ENCODE measurements around the gene C1RL.

Gene C1RL

DNA sequence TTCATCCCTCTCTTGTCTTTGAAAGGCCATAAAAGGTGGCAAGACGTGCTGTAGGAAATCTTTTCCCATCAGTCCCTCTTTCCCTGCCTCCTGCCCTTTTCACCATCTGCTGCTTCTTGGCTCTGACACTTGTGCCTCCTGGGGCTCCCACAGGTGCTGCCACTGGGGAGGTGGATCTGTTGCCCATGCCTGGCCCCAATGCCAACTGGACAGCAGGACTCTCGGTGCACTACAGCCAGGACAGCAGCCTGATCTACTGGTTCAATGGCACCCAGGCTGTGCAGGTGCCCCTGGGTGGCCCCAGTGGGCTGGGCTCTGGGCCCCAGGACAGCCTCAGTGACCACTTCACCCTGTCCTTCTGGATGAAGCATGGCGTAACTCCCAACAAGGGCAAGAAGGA lies 27.7 kb upstream of the C1RL start:
- DNase-seq: no peak

- DNase-seq: no peak
These were observed 27.1 kb upstream of the C1RL start for GRCh38 chr12:7136071-7136470.

DNA sequence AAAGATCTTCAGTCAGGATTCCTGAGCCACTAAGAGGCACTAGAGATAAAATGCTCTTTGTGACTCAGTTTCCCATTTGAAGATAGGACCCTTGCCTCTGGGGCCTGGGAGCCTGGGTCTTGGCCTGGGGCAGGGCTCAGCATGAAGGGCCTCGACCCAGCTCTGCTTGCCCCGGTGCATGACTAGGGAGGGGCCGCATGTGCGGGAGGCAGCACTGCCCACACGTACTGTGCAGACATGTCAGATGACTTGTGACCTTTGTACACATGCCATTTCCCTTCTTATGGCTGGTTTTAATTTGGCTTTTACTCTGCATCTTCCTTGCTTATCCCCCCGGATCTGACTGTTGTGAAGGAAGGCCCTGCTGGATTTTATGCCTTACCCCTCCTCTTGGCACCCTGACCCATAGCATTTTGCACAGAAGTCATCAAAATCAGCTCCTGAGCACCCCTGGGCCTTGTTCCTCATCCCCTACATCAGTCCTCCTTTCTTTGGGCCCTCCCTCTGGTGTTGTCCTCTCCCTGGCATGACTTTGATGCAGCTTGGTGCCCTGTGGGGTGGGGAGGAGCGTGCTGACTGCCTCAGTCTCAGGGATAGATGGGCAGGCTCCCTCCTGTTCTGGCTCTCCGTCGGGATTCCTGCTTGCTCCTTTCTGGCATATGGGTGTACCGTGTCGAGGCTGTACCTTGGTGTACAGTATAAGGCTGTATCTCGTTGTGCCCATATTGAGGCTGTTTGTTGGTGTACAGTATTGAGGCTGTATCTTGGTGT lies 25.6 kb upstream of the C1RL start:
- no peak for DNase-seq

- peak; percentile 42 for DNase-seq
These were observed 22.5 kb upstream of the C1RL start for GRCh38 chr12:7131502-7131866.

DNA sequence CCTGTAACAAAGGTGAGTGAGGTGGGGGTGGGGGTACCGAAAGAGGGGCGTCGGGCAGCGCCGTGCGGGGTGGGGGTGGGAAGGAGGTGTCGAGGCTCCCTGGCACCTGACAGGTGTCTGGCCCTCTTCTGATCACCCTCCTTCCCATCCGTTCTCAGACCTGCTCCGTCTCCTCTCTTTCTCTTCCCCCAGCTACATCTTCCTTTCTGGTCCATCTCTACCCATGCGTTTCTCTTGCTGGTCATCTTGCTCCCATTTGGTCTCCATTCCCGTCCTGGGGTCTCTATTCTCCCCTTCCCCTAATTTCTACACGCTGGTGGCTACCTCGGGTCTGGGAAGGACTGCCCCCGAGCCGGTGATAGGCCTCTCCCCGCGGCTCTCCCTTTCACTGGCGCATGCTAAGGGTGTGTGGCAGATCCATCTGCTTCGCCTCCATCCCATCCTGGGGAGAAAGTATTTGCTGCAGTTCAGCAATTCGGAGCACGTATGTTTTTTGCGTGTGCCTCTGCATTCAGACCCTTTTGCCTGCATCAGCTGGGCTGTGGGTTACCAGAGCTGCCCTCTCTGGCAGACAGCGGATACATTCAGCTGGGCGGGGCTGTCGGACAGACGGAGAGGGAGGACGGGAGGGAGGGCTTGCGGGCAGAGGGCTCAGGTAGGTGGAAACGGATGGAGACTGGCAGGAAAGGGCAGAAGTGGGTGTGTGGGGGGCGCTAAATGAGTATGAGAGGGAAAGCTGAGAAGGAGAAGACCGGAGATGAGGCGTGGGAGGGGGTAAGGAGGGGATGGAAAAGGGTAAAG lies 21.9 kb upstream of the C1RL start:
- DNase-seq: peak; percentile 61

DNA sequence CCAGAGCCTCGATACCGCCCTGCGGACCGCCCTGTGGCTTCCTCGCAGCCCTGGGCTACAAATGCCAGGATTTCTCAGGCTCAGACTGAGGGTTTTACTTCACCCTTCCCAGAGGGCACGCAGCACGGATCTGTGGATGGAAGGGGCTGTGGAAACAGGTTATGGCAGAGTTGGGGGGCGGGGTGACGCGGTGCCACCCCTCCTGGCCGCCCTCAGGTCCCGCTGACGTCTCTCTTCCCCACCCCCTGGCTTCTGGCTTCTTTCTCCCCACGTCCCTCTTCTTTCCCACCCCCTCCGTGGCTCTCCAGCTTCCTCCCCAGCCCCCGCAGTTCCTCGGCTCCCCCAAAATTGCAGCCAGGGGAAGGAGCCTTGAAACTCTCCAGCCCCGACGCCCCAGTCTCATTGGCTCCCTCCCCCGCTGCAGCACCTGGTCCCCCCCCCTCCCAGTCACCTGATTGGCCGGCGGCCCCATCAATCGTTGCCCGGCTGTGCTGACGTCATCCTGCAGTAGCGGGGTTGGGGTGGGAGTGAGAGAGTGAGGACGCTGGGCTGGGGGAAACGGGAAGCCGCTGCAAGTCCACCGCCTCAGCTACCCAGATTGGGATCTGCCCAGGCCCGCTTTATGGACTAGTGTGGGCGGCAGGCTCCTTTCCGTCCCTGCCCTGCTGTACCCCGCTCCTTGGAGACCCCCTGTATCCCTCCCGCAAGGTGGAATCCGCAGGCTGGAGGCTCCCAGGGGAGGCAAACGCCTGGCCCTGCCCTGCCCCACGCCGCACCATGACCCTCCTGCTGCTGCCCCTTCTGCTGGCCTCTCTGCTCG lies 21.1 kb upstream of the C1RL start, which contains the start of gene CLSTN3:
Gene CLSTN3 (plus strand): TSS at position 500 of the 820 bp plus-strand sequence. CDS start 278 bp downstream, at position 778.
- DNase-seq: peak; percentile 92

DNA sequence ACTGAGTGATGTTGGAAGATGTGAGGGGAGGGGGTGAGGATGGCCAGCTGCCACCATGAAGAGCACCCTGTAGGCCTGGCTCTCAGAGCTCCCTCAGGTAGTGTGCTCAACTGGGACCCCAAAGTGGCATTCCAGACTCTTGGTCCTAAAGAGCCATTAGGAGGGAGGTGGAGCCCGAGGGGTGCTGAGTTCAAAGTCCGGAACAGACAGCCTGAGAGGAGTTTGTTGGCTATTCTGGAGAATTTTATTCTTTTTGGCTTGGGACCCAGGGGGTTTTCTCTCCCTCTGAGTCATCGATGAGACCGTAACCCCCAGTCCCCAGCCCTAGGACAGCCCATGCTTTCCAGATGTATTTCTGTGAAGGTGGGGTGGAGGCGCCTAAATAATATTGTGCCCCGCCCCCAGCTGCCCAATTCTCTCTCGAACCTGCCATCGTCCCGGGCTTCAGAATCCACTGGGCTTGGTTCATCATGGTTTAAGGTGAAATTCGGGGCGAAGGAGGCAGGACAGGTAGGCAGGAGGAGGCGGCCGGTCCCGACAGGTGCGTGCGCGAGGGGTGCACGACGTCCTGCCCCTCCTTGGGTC lies 20.4 kb upstream of the C1RL start:
- DNase-seq: no peak

DNA sequence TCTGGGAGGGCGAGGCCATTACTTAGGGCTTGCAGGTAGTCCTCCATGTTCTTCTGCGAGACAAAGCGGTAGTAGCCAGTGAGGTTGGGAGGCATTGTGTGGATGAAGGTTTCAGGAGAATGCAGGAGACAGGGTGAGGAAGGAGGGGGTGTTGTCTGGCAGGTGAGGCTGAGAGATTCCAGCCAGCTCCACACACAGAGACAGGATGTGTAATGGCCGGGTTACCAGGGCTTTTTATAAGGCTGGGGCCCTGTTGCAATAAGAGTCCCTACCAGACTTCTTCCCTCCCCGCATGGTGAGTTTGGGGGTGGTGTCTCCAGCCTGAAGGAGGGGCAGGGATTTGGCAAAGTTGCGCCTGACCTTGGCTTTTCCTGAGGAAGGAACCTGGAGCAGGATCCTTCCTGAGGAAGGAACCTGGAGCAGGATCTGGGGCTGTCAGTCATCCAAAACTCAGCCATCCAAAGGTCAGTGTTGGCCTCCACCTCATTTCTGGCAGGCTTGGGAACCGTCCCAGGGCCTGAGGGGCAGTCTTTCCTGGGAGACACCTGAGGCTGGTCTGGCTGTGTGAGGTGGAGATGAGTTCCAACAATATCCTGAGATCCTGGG lies 19.8 kb upstream of the C1RL start, which contains the start of gene RBP5:
Gene RBP5 (minus strand): TSS at position 209 of the 606 bp plus-strand sequence. CDS start 114 bp downstream, at position 95.
- DNase-seq: no peak

DNA sequence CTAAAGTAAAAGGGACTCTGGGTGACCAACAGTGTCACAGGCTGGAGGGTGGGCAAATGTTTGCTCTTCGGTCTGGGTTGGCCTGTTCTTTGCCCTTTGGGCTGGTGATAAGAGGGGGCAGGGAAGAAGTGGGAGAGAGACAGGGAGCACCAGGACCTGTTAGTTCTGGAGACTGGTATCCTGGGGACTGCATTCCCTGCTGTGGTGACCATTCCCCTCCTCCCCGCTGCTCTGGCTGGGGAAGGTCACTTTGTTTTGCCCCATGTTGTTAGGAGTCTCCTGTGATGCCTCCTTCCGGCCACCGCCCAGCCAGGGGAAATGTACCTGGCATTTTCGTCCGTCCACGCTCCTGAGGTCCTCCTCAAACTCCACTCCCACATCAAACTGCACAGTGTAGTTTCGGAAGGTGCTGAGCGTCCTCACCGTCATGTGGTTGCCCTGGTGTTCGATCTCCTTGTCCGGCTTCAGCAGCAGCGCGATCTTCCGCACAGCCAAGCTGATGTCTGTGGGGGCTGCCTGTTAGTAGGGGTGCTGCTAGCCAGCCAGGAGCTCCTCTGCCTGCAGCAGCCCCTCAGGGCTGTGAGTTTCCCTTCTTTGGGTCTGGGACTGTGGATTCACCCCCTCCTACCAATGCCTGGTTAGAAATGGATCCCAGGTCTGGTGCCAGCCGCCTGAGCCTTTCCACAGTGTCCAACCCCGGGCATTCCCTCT lies 19.1 kb upstream of the C1RL start:
- no peak for DNase-seq

GRCh38 chr12:7125632-7126227 lies 16.7 kb upstream of the C1RL start:
- DNase-seq: no peak

DNA sequence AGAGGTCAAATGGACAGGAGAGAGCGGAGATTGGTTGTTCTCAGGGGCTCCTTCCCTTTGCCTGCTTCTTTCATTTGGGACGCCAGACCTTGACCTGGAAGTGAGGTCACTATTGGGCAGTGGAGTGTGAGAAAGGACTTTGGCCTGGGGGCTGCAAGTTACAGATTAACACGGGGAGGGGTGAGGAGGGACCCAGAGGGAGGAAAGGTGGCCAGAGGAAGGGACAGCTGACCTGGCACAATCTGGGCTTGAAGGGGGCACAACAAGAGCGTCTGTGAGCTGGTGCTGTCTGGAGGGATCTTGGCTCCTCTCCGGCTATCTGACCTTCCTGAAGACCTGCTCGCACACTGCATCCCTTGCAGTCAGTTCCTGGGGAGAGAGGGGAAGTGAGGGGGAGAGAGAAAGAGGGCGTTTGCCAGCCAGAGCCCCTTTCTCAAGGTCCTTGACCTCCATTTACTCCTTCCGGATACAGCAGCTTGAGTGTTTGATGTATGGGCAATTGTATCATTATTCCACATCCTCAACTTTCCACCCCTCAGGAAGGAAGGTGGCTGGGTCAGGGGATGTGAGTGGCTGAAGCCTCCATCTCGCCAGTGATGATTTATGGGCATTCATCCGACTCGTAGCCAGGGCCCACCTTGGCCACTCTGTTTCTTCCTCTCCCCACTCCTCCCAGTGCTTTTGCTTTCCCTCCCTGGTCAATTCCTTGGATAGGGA lies 14.9 kb upstream of the C1RL start:
- no peak for DNase-seq

GRCh38 chr12:7122811-7123769 lies 14.1 kb upstream of the C1RL start:
- no peak for DNase-seq

GRCh38 chr12:7121324-7121723 lies 12.3 kb upstream of the C1RL start:
- no peak for DNase-seq

DNA sequence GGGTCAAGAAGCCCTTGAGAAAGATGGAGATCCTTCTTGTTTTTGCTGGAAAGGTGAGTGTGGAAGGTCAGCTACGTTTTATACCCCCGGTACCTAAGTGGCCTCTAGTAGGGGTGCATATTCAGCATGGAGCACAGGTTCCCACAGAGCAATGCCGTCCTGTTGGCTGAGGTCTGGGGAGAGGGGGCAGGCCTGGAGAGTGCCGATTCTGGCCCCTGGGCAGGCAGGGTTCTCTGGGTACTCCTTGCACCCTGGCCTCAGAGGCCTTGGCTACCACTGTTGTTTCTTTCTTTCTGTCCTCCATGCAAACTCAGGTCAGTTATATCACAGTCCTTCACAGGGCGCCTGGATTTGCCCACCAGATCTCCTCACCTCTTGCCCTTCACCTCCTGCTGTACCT lies 11.2 kb upstream of the C1RL start:
- no peak for DNase-seq

DNA sequence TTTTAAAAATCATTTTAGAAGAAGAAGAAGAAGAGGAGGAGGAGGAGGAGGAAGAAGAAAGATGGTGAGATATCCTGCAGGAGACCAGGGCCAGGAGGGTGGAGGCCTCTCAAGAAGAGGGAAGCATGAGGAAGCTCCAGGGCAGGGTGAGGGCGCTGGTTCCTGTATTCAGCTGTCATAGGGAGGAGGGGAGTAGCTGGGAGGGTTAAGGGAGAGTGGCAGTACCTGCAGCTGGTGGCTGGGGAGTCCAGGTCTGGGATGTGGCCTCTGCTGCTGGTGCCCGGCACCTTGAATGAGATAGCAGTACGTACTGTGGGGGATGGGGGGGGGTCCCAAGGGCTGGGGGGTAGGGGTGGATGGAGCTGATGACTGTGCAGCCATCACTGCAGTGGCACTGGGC lies 9.9 kb upstream of the C1RL start:
- DNase-seq: no peak

- DNase-seq: no peak
These were observed 8.7 kb upstream of the C1RL start for GRCh38 chr12:7117670-7118069.

DNA sequence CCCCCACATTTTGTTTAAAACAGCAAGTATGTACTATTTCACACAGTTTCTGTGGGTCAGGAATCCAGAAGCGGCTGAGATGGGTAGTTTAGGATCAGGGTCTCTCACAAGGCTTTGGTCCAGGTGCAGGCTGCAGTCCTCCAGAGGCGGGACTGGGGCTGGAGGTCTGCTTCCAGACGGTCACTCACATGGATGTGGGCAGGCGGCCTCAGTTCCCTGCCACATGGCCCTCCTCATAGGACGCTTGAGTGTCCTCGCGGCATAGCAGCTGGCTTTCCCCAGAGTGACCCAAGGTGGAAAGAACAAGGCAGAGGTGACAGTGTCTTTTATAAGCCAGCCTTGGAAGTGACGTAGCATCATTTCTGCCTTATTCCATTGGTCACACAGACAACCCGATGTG lies 7.9 kb upstream of the C1RL start:
- DNase-seq: no peak

DNA sequence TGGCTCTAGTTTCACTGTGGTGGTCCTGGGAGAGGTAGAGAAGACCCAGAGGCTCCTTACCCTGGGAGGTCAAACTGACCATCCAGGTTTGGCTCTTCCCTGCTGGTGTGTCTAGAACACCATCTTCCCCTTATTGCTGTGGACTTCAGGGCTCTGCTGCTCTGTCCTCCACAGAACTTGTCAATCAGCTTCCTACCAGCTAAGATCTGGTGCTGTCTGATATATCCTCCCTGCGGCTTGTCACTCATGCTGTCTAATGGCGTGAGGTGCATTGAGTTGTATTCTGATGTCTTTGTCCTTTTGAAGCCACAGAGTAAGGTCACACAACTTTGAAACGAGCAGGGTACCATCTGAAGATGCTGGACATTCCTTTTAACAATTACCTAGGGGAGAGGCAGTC lies 7.2 kb upstream of the C1RL start:
- no peak for DNase-seq

GRCh38 chr12:7114851-7115250 lies 5.8 kb upstream of the C1RL start:
- DNase-seq: no peak
